Measurements from ENCODE around the gene CD14.
"Not testable (repeated sequence)": the region's sequence is repeated elsewhere in the genome, so short reads cannot be mapped to it uniquely, and the experiment has no call there.

CD14 gene

DNA sequence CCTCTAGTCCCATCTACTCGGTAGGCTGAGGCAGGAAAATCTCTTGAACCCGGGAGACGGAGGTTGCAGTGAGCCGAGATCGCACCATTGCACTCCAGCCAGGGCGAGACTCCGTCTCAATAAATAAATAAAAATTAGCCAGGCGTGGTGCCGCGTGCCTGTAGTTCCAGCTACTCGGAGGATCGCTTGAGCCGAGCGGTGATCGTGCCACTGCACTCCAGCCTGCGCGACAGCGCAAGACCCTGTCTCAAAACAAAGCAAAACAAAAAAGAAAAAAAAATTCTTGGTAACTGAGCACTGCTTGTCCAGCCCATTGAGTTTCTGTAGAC, 31.0 kb upstream of the CD14 start:
- POLR2A ChIA-PET, result interaction anchor here (0.8 to 4.8 kb wide), 7 partner anchors 13 to 318 kb away, joined by 3 to 40 read pairs (median 3); partner anchors contain the start of genes HARS1, HARS2, HBEGF and IK
- no peaks in the 10 kb centered on the region for H3K9me3 ChIP-seq (ENCODE audit: control insufficient read depth, insufficient read depth, low read depth, low read length)
- CTCF ChIA-PET, result no interaction called here
- peak overlapping the region; percentile 72 for H3K4me3 ChIP-seq (ENCODE audit: low read depth, low read length)
- H3K27ac ChIP-seq (ENCODE audit: extremely low read depth, low read depth, low read length), result peak overlapping the region; percentile 70
- peaks cover 29 to 71% of the 10 kb centered on the region in 2 experiments for H3K36me3 ChIP-seq (ENCODE audit: control insufficient read depth in 2 of 2, insufficient read depth in 1 of 2, low read length in 2 of 2)
- no peaks in the 10 kb centered on the region for H3K4me1 ChIP-seq (ENCODE audit: control insufficient read depth, insufficient read depth, low read length)
- TF ChIP-seq, protein P1, sequence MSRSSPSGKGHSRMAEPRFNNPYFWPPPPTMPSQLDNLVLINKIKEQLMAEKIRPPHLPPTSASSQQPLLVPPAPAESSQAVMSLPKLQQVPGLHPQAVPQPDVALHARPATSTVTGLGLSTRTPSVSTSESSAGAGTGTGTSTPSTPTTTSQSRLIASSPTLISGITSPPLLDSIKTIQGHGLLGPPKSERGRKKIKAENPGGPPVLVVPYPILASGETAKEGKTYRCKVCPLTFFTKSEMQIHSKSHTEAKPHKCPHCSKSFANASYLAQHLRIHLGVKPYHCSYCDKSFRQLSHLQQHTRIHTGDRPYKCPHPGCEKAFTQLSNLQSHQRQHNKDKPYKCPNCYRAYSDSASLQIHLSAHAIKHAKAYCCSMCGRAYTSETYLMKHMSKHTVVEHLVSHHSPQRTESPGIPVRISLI (tag by site-specific recombination; IDR thresholded peaks at IDR 0.05), result peak; percentile 59; the same call in 1 of the 2 replicates
- TF ChIP-seq ZNF335 (tag by site-specific recombination; conservative IDR thresholded peaks at IDR 0.05) (peak; percentile 63; the same call in 1 of the 2 replicates), KLF9 (tag by site-specific recombination; IDR thresholded peaks at IDR 0.05; ENCODE audit: low read depth) (no peak)

DNA sequence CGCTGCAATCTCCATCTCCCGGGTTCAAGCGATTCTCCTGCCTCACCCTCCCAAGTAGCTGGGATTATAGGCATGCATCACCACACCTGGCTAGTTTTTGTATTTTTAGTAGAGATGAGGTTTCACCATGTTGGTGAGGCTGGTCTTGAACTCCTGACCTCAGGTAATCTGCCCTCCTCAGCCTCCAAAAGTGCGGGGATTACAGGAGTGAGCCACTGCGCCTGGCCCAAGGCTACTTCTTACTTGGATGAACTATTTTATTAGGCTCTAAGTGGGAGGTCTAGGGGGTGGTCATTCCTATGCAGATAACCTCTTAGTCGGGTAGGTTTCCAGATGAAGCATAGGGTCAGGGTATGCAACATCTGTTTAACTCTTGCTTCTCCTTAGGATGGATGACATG, 27.4 kb upstream of the CD14 start:
- POLR2A ChIA-PET; H3K9me3 ChIP-seq (ENCODE audit: control insufficient read depth, insufficient read depth, low read depth, low read length); H3K27ac ChIP-seq (ENCODE audit: extremely low read depth, low read depth, low read length); H3K4me1 ChIP-seq (ENCODE audit: control insufficient read depth, insufficient read depth, low read length); H3K4me3 ChIP-seq (ENCODE audit: low read depth, low read length): not testable (repeated sequence)
- CTCF ChIA-PET, result interaction anchor here (0.6 kb wide), 1 partner anchor 297 kb away, joined by 3 read pairs; no protein-coding TSS in a partner anchor
- peaks cover 61 to 78% of the 10 kb centered on the region in 2 experiments for H3K36me3 ChIP-seq (ENCODE audit: control insufficient read depth in 2 of 2, insufficient read depth in 1 of 2, low read length in 2 of 2)

DNA sequence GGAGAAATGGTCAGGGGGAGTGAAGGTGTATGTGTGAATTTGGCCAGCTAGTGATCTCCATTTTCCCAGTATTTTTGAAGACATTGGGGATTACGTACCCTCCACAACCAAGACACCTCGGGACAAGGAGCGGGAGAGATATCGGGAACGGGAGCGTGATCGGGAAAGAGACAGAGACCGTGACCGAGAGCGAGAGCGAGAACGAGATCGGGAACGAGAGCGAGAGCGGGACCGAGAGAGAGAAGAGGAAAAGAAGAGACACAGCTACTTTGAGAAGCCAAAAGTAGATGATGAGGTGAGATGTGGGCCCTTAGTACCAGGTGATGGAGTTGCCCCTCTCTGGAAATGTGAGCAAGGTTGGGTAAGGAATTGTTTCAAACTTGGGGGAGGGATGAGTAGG, 25.9 kb upstream of the CD14 start:
- no peak overlapping the region for H3K4me3 ChIP-seq (ENCODE audit: low read depth, low read length)
- H3K36me3 ChIP-seq (ENCODE audit: control insufficient read depth in 2 of 2, insufficient read depth in 1 of 2, low read length in 2 of 2), result peaks cover 76 to 93% of the 10 kb centered on the region in 2 experiments
- H3K4me1 ChIP-seq (ENCODE audit: control insufficient read depth, insufficient read depth, low read length), result no peaks in the 10 kb centered on the region
- H3K27ac ChIP-seq (ENCODE audit: extremely low read depth, low read depth, low read length), result no peak overlapping the region
- TF ChIP-seq ZNF473 (tag by site-specific recombination; IDR thresholded peaks at IDR 0.05) (no peak), PRDM1 (tag by site-specific recombination; IDR thresholded peaks at IDR 0.05) (0 out of 2 replicates have a peak, but pooled peaks have one; percentile 52), ZNF391 (tag by site-specific recombination; IDR thresholded peaks at IDR 0.05; ENCODE audit: borderline replicate concordance, low read depth) (no peak), ZNF416 (tag by site-specific recombination; IDR thresholded peaks at IDR 0.05) (no peak), ZNF121 (tag by site-specific recombination; IDR thresholded peaks at IDR 0.05) (no peak), ZNF596 (tag by site-specific recombination; IDR thresholded peaks at IDR 0.05) (peak; percentile 60)
- TF ChIP-seq, protein P2, sequence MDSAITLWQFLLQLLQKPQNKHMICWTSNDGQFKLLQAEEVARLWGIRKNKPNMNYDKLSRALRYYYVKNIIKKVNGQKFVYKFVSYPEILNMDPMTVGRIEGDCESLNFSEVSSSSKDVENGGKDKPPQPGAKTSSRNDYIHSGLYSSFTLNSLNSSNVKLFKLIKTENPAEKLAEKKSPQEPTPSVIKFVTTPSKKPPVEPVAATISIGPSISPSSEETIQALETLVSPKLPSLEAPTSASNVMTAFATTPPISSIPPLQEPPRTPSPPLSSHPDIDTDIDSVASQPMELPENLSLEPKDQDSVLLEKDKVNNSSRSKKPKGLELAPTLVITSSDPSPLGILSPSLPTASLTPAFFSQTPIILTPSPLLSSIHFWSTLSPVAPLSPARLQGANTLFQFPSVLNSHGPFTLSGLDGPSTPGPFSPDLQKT (IDR thresholded peaks at IDR 0.05; ENCODE audit: borderline replicate concordance, low read depth, low read length), result no peak
- ChIA-PET CTCF (no interaction called here), POLR2A (interaction anchor here (2.1 kb wide), 1 partner anchor 11 kb away, joined by 11 read pairs; the partner anchor contains the start of genes IK and NDUFA2)
- no peaks in the 10 kb centered on the region for H3K9me3 ChIP-seq (ENCODE audit: control insufficient read depth, insufficient read depth, low read depth, low read length)

DNA sequence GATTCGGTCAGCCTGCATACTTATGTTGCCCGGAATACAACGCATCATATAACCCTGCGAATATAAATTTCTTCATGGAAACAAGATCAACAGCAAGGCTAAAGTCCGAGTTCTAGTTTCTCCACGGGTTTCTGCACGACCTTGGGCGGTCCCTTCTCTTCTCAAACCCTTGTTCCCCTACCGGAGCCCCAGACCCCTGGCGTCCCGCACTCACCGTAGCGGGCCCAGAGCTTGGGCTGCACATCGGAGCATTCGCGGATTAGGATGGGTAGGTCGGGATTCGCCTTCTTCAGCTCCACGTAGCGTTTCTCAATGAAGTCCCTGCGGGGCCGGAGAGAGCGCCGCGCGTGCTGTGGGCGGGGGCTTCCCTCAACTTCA, 14.1 kb upstream of the CD14 start:
- Histone ChIP-seq H3K27ac (ENCODE audit: extremely low read depth, low read depth, low read length) (peak overlapping the region; percentile 60; the same call in 1 of the 2 replicates), H3K4me1 (ENCODE audit: control insufficient read depth, insufficient read depth, low read length) (peaks cover 2% of the 10 kb centered on the region; the same call in 1 of the 2 replicates), H3K36me3 (ENCODE audit: control insufficient read depth in 2 of 2, insufficient read depth in 1 of 2, low read length in 2 of 2) (peaks cover 40 to 74% of the 10 kb centered on the region in 2 experiments), H3K9me3 (ENCODE audit: control insufficient read depth, insufficient read depth, low read depth, low read length) (no peaks in the 10 kb centered on the region), H3K4me3 (ENCODE audit: low read depth, low read length) (peak overlapping the region; percentile 80)
- POLR2A ChIA-PET, result interaction anchor here (0.6 to 2.6 kb wide), 43 partner anchors 8 to 406 kb away, joined by 3 to 40 read pairs (median 6); partner anchors contain the start of genes ANKHD1, APBB3, DND1 and HARS1
- CTCF ChIA-PET, result interaction anchor here (0.6 to 1.9 kb wide), 7 partner anchors 8 to 537 kb away, joined by 3 to 10 read pairs (median 3); no protein-coding TSS in a partner anchor
- TF ChIP-seq SP2 (tag by site-specific recombination; IDR thresholded peaks at IDR 0.05) (no peak), ZBTB20 (tag by site-specific recombination; IDR thresholded peaks at IDR 0.05) (peak; percentile 9; the same call in 1 of the 2 replicates), ZNF169 (tag by site-specific recombination; IDR thresholded peaks at IDR 0.05) (no peak), AEBP2 (tag by site-specific recombination; IDR thresholded peaks at IDR 0.05; ENCODE audit: borderline replicate concordance) (no peak), ZNF510 (tag by site-specific recombination; IDR thresholded peaks at IDR 0.05; ENCODE audit: insufficient replicate concordance) (no peak), BCL11A (tag by site-specific recombination; IDR thresholded peaks at IDR 0.05; ENCODE audit: low read depth) (0 out of 2 replicates have a peak, but pooled peaks have one; percentile 81), ZNF121 (tag by site-specific recombination; IDR thresholded peaks at IDR 0.05) (no peak), ZNF76 (tag by site-specific recombination; IDR thresholded peaks at IDR 0.05; ENCODE audit: borderline replicate concordance, low read depth) (no peak), ZNF549 (tag by site-specific recombination; IDR thresholded peaks at IDR 0.05) (no peak), ZFP69B (tag by site-specific recombination; IDR thresholded peaks at IDR 0.05) (no peak), ZBTB48 (tag by site-specific recombination; IDR thresholded peaks at IDR 0.05) (peak; percentile 80), HOXC10 (CRISPR knock-in tag; IDR thresholded peaks at IDR 0.05) (no peak)
- TF ChIP-seq, protein P2 (IDR thresholded peaks at IDR 0.05; ENCODE audit: borderline replicate concordance, low read depth, low read length), result no peak
- TF ChIP-seq, protein P1 (tag by site-specific recombination; IDR thresholded peaks at IDR 0.05), result no peak

Data from HEK293 (cell line).